GM20000 (cell line): ENCODE results near the gene VAPB.

Experiments used
- DNase-seq: peaks from one replicate; pipeline ENCODE4 v3.0.0; 2012; ENCODE audit warnings: low spot score
- TF ChIP-seq, protein P1 (sequence below): IDR thresholded peaks from 2 replicates; pipeline ENCODE4 v1.5.1; 2012; ENCODE audit warnings: mild to moderate bottlenecking, control low read depth; ENCODE audit errors: extremely low read depth, missing control alignments

Gene VAPB, protein sequence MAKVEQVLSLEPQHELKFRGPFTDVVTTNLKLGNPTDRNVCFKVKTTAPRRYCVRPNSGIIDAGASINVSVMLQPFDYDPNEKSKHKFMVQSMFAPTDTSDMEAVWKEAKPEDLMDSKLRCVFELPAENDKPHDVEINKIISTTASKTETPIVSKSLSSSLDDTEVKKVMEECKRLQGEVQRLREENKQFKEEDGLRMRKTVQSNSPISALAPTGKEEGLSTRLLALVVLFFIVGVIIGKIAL

GRCh38 chr20:58388882-58389323 lies at the start of gene VAPB:
Gene VAPB (plus strand): TSS chr20:58389229. CDS start chr20:58389460, 231 bp downstream.
- peak; percentile 95 for DNase-seq
- TF ChIP-seq, protein P1, sequence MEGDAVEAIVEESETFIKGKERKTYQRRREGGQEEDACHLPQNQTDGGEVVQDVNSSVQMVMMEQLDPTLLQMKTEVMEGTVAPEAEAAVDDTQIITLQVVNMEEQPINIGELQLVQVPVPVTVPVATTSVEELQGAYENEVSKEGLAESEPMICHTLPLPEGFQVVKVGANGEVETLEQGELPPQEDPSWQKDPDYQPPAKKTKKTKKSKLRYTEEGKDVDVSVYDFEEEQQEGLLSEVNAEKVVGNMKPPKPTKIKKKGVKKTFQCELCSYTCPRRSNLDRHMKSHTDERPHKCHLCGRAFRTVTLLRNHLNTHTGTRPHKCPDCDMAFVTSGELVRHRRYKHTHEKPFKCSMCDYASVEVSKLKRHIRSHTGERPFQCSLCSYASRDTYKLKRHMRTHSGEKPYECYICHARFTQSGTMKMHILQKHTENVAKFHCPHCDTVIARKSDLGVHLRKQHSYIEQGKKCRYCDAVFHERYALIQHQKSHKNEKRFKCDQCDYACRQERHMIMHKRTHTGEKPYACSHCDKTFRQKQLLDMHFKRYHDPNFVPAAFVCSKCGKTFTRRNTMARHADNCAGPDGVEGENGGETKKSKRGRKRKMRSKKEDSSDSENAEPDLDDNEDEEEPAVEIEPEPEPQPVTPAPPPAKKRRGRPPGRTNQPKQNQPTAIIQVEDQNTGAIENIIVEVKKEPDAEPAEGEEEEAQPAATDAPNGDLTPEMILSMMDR, result no peak

GRCh38 chr20:58339741-58340140 lies 49.3 kb upstream of the VAPB start:
- no peak for DNase-seq
- TF ChIP-seq, protein P1, result no peak

- DNase-seq, result no peak
- TF ChIP-seq, protein P1, result no peak
Measured at GRCh38 chr20:58340151-58340550, 48.9 kb upstream of the VAPB start.

DNA sequence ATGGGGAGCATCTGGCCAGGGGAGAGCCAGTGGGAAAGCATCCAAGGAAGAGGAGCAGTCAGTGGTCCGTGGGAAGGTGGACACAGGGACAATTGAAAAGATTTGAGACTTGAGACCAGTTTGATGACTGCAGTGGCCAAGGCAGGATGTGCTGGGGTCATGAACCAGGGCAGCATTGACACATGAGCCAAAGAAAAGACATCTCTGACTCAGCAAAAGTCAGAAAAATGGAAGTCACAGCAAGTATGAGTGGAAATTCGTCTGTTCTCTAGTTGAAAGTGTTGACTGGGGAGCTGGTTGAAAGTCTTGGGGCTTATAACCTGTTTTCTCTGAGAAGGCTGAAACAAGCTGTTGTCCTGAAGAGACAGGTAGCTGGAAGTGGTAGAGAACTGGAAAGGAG lies 48.2 kb upstream of the VAPB start:
- no peak for DNase-seq
- TF ChIP-seq, protein P1, result no peak

DNA sequence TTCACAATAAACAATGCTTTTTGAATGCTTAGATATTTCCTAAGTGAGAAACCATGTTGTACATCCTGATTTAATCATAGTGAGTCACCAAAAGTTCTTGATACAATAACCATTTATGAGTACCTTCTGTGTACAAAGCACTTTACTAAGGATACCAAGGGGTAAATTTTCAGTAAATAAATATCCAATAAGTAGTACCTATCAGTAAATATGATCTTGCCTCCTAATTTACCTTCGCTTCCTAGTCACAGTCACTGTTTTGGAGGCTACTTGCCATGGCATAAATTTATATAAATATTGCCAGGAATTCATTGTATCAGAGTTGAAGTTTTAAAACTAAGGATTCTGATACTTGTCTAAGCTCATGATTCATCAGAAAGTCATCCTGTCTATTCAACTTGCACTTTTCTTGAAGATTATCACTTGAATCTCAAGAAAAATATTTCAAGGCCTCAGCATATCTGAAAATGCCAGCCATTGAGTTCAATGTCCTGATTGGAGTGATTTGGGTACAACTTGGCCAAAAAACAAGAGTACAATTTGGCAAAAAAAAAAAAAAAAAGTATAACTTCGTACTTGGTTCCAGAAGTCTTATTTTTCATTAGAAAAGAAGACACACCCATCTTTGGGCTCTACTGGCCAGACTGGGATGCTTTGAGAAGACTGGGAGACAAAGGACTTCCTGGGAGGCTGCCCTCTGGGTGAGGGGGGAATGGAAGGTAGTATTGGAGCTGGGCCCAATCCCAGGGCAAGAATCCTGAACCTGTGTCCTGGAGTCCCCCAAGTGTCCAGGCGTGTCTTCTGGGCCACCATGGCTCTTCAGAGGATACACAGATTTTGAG lies 46.7 kb upstream of the VAPB start:
- TF ChIP-seq, protein P1, result no peak

GRCh38 chr20:58344741-58345140 lies 44.3 kb upstream of the VAPB start:
- TF ChIP-seq, protein P1, result no peak
- no peak for DNase-seq

More for the DNA sequence above, 46.7 kb upstream of the VAPB start:
- DNase-seq, result no peak

GRCh38 chr20:58349570-58349969 lies 39.5 kb upstream of the VAPB start:
- TF ChIP-seq, protein P1, result no peak
- DNase-seq, result no peak
